IPS-11a (cell line): ENCODE measurements around the gene IMPACT.

Source experiments
- H3K4me3 ChIP-seq: one replicate; pipeline ENCODE4 v1.5.1; 2013; ENCODE audit warnings: low read depth, low read length, control low read depth

The IMPACT gene

DNA sequence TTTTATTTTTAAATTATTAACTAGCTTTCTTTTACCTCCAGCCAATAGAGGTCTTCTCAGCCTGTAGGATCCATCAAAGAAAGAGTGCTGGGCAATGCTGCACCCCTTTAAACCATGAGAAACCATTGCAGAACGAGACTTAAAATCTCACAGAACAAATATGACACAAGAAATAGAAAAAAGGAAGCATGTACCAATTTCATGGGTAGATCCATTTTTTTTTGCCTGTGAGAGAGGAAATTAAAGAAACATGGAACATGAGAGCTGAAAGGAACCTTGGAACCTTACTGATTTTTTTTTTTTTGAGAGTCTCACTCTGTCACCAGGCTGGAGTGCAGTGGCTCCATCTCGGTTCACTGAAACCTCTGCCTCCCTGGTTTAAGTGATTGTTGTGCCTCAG lies 47.9 kb downstream of the IMPACT start:
- H3K4me3 ChIP-seq = no peak overlapping the region

DNA sequence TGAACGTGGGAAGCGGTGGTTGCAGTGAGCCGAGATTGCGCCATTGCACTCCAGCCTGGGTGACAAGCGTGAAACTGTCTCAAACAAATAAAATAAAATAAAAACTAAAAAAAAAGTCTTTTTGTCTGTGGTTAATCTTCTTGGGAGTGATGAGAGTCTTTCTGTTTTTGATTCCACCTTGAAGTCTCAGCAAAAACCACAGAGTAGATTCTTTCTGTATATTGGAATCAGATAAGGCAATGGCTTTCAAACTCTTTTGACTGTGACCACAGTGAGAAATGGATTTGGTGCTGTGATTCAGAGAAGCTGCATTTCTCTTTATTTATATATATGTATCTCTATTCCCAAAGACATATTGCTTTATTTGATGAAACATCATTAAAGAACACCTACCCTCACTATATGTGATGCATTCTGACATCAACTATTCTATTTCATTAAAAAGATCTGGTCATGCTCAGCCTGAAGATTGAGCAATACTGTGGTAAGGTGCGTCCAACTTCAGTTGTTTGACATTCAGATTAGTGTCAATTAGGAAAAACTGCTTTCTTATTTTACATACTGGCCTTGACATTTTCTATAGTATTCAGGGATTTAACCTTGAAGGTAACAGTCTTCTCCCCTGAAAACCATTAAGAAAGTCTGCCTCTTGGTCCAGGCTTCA lies 49.6 kb downstream of the IMPACT start:
- no peak overlapping the region for H3K4me3 ChIP-seq

DNA sequence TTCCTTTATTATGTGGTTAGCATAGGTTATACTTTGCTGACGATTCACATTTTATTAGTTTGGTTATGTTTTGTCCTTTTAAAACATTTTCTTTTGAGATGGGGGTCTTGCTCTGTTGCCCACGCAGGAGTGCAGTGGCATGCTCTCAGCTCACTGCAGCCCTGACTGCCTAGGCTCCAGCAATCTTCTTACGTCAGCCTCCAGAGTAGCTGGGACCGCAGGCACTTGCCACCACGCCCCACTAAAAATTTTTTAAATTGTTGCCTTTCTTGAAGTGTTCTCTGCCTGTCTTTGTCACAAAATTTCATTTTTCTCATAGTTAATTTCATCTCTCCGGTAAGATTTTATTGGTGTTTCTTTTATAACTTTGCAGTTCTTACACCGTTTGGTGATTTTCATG lies 52.9 kb downstream of the IMPACT start:
- no peak overlapping the region for H3K4me3 ChIP-seq

DNA sequence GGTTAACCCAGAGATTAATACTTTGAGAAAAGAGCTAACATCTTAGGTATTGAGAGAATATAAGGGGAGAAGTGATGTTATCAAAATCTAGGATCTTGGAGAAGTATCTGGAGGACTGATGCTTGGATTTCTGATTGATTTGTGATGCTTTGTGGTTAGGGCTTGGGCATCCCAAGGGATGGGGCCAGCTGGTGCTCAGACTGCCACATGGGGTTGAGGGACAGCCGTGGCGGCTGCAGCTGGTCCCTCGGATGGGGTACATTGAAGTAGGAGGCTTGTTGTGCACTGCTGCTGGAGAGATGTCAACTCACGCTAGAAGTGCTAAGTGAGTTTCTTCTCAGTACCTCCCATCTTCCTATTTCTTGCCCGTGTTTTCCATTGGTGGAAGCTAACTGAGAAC lies 56.4 kb downstream of the IMPACT start:
- H3K4me3 ChIP-seq = no peak overlapping the region

DNA sequence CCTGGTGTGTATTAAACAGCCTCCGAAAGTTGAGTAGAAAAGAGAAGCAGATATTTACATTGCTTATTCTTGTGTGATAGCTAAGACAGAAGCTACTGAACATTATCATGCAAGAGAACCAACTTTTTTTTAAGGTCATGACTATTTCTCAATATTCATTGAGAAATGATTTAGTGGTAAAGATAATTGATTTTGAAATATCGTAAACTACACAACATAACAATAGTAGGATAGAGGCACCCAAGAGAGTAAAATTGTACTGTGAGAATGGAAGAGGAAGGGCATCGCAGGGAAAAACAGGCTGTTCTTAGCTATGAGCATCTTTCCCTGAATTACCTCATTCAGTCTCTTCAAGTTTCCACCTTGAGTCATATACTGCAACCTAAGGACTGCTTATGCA lies 59.2 kb downstream of the IMPACT start:
- H3K4me3 ChIP-seq = no peak overlapping the region

- no peak overlapping the region for H3K4me3 ChIP-seq
Observed at GRCh38 chr18:24486684-24487083, 60.2 kb downstream of the IMPACT start.

DNA sequence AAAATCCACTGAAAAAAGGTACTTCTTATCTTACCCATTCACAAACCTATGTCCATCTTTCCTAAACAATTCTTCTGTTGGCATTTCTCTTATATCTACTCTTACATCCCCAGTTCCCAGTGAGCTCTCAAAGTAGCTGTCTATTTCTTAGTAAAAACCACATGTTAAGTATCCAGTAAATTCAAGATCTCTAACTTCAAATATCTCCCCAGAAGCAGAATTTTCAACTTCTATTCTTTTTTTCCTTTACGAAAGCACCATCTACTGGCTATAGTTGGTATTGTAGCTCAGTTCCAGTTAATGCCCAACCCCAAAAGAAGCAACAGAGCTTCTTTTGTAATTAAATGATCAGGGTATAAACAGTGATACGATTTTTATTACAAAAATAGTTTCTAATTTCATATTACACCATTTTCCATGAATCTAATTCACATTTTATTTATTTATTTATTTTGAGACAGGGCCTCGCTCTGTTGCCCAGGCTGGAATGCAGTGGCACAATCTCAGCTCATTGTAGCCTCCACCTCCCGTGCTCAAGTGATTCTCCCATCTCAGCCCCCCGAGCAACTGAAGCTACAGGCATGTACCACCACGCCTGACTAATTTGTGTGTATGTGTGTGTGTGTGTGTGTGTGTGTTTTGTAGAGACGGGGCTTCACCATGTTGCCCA lies 62.5 kb downstream of the IMPACT start:
- no peak overlapping the region for H3K4me3 ChIP-seq

DNA sequence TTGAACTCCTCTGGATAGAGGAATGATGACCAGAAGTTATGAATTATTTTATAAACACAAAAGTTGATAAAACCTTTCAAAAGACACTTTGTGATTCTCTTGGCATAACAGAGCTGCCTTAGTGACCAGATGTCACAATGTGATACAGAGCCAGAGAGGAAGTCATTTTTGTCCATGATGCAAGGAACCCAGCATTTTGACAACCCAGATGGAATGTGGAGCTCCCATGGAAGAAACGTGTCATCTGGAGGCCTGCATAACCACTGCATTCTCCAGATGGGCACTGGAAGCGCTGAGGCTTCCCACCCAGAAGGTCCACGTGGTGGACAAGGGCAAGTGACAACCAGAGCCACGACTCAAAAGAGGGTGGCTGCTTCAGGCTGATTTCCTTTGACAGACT lies 64.1 kb downstream of the IMPACT start:
- no peak overlapping the region for H3K4me3 ChIP-seq

GRCh38 chr18:24491927-24492834 lies 65.7 kb downstream of the IMPACT start:
- no peak overlapping the region for H3K4me3 ChIP-seq

DNA sequence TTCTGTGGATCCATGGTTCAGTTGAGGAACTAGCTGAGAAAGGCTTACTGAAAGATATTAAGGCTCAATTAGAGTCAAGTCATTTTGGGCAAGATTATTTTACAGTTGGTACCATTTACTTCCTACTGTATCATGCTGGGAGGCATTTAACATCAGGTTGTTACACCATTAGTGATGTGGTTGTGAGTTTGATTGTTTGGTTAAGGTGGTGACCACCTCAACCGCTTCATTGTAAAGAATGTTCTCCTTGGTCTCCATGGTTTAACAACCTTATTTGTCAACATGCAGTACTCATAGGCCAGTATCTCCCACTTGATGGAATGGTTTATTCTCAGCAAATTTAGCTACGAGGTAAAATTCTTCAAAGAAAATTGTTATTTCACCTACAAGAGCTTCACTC lies 68.1 kb downstream of the IMPACT start:
- H3K4me3 ChIP-seq = no peak overlapping the region

- H3K4me3 ChIP-seq = no peak overlapping the region
Observed at GRCh38 chr18:24497031-24497754, 70.7 kb downstream of the IMPACT start.

- H3K4me3 ChIP-seq = no peak overlapping the region
Observed at GRCh38 chr18:24499814-24500213, 73.3 kb downstream of the IMPACT start.

DNA sequence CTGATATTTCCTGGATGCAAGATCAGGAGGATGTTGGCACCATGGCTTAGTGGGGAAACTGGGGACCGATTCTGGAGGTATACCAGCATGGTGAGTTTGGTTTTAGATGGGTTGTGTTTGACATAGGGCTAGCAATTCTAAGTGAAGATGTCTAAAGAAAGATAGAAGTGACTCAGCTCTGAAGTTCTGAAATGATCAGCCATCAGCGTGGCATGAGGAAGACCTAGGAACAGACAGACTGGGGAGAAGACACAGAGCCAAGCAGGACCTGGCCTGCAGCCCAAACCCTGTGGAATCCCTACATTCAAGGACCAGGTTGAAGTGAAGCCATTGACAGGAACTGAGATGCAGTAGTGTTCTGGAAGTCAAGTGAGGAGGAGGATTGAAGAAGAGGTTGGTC lies 73.7 kb downstream of the IMPACT start:
- no peak overlapping the region for H3K4me3 ChIP-seq

GRCh38 chr18:24500766-24501165 lies 74.3 kb downstream of the IMPACT start:
- H3K4me3 ChIP-seq = no peak overlapping the region

DNA sequence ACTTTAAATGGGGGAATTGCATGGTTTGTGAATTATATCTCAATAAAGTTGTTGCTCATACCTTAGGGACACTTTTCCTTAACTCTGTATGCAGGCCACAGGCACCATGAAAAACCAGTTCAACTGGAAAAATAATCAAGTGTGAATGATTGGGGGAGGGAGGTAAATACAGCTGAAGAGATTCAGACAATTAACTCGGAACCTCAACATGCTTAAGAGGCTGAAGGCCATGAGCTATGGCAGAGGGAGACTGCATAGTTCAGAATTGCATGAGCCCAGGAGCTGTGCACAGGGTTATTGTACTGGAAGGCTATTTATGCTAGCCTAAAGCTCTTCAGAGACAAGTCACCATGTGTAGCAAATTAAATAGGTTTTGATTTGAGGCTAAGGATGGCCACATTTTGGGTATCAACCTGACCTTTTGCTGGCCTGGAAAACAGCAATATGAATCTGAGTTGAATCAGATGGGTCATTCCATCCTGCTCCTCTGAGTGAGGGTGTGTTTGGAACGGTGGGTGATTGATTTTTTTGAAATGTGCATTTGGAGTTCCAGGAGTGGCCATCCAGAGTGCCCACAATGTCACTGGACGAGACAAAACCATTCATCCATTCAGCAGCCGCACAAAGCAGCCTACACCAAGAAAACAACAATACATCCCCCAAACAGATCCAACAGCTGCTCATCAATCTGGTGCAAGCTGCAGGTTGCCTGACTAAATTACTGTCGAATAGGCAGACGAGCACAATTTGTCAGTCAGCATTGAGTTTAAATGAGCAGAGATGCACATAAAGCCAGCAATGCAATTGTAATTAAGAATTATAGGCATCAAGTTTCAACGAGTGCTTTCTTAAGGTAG lies 76.4 kb downstream of the IMPACT start:
- no peak overlapping the region for H3K4me3 ChIP-seq
